CD4-positive, alpha-beta T cell treated with Interferon gamma for 1 hour (primary cell): ENCODE measurements around the gene GPR152.

Source experiments
- DNase-seq: peaks from one replicate; pipeline ENCODE4 v3.0.0-alpha.2; 2020

GPR152 gene

DNA sequence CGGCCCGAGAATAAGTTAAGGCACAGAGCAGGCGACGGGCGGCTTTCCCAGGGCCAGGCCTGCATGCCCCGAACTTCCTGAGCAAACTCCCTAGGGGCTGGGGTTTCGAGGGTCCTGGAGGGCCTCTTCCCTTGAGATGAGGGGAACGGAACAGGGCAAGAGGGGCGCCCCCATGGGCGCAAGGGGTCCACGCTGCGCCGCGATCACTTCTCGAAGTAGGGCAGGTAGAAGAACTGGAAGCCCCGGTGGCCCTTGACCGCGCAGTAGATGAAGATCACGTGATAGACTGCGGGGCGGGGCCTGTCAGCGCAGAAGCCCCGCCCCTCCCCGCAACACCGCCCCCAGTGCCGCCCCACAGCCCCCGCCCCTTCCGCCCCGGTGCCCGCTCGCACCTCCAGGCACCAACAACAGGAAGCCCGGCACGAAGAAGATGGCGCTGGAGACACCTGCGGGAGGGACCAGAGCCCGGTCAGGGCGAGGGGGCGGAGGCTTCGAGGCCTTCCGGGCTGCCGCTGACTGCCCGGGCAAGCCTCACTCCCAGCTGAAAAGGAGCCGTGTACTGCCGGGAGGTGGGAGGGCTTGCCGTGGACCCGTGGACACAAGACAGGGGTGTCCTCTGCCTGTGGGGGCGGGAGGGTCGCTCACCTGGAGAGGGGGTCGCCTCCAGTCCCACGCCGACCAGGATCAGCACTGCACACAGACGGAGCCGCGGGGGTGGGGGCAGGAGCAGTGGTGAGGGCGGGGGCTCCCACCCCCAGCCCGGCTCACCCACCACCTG lies 12.1 kb upstream of the GPR152 start:
- peak; percentile 95 for DNase-seq

DNA sequence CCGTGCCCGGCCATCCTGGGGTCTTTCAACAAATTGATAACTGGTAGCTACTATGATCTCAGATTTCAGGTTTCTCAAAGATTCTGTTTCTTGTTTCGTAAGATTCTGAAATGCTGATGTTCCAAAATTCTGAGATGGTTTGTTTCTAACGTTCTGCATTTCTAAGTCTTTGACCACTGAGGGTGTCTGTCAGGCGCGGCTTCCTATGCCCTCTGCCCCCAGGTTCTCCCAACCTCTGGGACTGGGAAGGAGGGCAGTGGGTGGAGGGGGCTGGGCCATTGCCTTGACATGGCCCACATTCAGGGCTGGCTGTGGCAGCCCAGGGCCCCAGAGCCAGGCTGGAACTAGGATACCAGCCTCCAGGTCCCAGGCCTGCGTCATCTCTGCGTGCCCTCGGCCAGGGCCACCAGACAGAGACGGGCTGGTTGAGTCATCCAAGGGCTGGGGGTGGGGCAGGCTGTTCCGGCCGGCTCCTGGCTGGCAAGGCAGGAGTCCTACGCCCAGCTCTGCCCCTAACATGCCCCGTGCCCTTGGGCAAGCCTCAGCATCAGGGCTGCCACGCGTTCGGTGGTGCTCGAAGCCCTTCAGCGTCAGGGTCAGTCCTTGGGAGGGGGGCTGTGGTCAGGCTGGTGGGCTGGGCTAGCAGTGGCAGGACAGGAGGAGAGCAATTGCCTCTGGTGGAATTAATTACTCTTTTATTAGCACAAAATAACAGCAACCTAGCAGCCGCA lies 11.3 kb upstream of the GPR152 start:
- peak; percentile 68 for DNase-seq

DNA sequence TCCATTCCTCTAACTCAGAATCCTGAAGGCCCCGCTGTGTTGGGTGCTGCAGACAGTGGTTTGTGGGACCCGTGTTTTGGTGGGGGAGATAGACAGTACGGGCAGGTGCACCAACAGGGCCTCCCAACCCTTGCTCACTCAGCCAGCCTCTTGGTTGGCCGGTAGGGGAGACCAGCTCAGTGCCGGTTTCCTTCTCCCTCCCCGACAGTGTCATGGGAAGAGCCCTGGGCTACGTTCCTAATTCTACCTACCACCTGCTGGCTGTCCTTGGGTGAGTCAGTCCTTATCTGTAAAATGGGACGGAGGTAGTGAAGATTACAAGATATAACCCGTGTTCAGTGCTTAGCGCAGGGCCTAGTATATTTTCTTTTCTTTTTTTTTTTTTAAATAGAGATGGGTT lies 10.7 kb upstream of the GPR152 start:
- DNase-seq: no peak

DNA sequence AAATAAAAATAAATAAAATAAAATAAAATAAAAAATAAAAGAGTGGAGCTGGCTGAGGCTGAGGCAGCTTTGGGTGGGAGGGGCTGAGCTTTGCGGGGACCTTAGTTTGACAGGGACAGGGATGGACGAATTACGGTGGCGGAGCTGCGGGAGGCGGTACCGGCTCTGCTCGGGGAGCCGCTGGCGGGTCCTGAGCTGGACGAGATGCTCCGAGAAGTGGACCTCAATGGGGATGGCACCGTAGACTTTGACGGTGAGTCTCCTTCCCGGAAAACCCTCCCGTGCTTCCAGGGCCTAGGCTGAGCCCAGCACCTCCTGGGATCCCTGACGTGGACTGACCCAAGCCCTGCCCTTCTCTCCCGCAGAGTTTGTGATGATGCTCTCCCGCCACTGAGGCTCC lies 5.7 kb upstream of the GPR152 start:
- DNase-seq: no peak

DNA sequence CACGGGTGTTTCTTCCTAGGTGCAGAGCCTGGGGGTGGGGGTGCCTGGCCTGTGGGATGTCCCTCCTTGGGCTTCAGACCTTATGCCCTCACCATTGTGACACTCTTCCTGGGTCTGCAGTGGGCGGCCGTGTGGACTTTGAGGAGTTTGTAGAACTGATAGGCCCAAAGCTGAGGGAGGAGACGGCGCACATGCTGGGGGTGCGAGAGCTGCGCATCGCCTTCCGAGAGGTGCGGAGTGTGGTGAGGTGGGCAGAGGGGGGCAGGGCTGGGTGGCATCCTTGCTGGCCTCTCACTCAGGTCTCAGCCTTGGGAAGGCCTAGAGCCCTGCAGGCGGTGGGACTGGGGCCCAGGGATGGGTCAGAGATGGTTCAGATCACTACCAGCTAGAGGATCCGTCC lies 4.9 kb upstream of the GPR152 start:
- DNase-seq: no peak

DNA sequence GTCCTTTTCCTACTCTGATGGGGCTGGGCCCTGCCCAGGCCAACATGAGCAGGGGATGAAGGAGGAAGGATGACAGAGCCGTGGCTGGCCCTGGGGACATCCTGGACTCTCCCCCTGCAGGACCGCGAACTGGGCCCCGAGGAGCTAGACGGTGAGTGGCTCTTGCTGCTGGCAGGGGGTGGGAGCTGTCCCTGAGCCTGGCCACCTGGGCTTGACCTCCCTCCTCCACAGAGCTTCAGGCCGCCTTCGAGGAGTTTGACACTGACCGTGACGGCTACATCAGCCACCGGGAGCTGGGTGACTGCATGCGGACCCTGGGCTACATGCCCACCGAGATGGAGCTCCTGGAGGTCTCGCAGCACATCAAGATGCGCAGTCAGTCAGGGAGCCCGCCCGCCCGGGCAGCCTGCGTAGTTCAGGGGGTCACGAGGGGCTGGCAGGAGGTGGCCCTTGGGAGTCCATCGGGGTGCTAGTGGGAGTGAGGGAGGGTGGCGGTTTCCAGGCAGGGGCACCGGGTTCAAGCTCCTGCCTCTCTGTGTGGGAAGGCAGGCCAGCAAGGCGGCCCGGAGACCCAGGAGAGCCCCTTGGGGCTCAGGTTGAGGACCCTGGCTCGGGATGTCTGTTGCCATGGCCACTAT lies 3.7 kb upstream of the GPR152 start:
- DNase-seq: no peak

DNA sequence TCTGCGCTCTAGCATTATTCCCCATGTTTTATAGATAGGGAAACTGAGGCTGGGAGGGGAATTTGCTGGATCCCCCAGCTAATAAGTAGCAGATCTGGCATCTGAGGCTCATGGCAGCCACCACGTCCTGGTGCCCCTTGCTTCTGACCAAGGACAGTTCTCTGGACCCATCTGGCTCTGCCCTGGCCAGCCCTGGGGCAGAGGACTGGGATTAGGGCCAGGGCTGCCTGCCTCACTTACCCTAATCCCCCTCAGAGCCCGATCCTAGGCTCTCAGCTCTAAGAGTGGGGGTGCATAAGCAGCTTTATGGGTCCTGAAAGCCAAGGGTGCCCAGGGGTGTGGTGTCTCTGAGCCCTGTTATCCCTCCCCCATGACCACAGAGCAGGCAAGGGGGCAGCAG lies 2.5 kb upstream of the GPR152 start, which contains the start of gene CABP4:
Gene CABP4 (plus strand): TSS at position 301 of the 400 bp plus-strand sequence. CDS start 70 bp downstream, at position 371.
- no peak for DNase-seq

DNA sequence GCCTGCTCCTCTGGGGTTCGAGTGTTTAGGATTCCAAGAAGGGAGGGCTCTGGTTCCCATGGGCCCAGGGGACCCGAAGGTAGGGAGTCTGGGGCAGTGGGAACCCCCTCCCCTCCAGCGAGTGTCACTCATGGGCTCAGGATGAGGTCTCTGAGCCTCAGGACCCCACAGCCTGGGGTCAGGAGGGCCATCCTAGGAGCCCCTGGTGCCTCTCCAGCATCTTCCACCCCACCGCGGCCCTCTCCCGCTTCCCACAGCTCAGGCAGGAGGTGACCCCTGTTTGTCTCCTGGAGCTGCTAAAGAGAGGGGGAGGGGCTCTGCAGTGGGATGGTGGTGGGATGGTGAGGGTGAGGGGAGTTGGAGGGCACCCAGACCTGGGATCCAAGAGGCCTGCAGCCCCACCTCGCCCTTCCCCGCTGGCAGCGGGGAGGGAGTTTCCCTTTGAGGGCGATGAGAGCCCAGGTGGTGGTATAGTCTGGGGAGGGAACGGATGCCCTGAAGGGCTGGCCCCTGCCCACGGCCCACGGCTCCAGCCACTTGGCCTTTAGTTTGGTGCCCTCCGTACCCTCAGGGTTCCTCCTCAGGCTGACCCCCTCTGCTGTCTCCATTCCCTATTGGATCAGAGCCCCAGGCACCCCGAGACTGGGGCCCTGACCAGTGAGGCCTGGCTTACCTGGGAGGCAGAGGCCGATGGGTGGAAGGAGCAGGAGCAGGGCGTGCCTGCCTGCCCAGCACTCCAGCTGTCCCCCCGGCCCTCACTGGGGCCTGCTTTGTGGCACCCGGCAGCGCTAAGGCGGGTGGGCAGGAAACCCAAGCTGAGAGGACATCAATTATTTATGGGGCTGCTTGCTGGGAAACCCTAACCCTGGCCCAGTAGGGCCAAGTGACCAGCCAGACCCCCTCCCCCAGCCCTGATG lies 1.5 kb upstream of the GPR152 start:
- DNase-seq: no peak

DNA sequence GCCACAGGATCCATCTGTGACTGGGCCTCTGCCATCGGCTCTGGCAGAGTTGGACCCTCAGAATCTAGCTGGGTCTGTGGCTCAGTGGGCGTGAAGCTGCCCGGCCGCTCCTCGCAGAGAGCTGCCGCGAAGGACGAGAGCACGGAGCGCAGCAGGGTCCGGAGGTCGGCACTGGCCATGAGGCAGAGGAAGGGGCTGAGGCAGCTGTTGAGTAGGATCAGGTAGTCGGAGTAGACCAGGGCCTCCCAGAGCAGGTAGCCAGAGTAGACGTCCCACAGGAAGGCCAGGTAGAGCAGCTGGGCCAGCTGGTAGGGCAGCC lies 912 bp downstream of the GPR152 start:
- DNase-seq: no peak

DNA sequence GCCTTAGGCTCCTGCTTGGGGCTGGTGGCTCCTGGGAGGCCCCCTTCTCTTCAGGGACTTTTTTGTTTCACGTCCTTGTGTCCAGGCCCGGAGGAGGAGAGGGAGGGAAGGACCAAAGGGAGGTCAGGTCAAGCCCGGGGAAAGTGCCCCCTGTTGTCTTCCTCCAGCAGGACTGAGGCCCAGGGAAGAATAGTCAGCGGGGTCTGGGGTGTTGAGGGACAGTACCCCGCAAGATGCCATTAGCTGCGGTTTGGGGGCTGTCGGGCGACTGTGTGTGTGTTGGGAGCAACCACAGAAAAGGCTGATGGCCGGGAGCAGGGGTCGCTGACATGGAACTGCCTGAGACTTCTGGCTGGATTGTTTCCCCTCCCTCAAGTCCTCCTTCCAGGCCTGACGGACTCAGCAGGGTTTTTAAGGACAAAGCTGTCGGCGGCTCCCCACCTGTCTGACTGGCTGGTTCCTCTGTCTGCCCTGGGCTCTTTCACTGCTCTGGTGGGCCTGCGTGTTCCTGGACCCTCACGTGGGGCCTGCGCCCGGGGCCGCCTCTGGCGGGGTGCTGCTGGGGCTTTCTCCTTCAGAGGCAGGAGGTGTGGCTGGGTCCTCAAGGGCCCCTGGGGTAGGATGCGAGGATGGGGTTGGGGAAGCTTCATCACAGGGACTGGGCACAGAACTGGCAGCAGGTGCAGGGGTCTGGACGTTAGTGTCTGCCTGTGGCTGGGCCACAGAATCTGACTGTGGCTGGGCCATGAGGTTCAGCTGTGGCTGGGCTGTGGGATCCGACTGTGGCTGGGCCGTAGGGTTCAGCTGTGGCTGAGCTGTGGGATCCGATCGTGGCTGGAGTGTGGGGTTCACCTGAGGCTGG lies 1.5 kb downstream of the GPR152 start:
- no peak for DNase-seq

DNA sequence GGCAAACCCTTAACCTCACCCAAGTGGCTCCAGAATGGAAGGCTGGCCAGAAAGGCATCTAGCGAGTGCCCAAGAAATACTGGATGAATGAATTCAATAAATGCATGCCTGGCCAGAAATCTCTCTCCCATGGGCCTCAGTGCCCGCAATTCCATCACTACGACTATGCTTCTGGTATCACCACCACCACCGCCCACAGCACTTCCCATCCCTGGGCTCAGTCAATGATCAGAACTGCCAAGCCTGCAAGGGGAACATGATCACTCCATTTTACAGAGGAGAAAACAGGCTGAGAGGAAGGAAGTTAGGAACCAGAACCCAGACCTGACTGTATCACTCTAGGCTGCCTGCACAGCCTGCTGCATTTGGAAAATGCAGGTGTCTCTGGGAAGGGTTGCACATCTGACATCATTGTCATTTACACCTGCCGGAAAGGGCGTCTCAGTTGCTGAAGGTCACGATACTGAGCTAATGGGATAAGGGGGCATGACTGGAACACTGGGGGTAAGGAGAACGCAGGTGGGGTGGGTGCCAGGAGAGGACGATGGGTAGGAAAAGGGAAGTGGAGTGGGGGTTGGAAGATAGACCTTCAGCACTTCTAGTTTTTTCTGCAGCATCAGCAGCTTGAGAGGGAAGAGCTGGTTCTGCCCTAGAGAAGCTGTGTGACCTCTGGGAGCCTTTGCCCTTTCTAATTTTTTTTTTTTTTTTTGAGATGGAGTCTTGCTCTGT lies 3.2 kb downstream of the GPR152 start:
- DNase-seq: no peak

DNA sequence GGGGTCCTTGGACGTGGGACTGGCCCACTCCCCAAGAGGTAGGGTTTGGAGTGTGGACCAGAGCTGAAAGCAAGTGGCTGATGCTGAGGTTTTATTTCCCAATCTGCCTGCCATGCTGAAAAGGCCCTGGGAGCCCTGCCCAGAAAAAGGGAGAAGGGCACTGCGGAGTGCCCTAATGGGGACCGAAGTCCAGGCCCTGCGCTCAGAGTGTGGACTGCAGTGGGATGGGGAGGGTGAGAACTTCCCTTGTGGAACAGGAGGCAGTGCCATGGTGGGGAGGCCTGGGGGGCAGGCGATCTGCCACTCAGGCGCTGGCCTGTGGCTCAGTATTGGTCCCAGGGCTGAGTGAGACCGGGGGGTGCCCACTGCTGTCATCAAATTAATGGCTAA lies 4.3 kb downstream of the GPR152 start:
- no peak for DNase-seq

DNA sequence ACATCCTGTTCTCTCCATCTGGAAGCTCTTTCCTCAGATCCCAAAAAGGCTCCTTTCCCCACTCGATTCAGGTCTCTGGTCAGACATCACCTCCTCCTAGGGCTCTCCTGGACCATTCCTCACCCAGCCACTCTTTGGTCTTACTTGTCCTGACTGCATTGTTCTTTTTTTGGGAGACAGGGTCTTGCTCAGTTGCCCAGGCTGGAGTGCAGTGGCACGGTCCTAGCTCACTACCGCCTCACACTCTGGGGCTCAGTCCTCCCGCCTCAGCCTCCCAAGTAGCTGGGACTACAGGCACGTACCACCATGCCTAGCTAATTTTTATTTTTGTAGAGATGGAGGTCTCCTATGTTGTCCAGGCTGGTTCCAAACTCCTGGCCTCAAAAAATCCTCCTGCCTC lies 7.0 kb downstream of the GPR152 start:
- no peak for DNase-seq

DNA sequence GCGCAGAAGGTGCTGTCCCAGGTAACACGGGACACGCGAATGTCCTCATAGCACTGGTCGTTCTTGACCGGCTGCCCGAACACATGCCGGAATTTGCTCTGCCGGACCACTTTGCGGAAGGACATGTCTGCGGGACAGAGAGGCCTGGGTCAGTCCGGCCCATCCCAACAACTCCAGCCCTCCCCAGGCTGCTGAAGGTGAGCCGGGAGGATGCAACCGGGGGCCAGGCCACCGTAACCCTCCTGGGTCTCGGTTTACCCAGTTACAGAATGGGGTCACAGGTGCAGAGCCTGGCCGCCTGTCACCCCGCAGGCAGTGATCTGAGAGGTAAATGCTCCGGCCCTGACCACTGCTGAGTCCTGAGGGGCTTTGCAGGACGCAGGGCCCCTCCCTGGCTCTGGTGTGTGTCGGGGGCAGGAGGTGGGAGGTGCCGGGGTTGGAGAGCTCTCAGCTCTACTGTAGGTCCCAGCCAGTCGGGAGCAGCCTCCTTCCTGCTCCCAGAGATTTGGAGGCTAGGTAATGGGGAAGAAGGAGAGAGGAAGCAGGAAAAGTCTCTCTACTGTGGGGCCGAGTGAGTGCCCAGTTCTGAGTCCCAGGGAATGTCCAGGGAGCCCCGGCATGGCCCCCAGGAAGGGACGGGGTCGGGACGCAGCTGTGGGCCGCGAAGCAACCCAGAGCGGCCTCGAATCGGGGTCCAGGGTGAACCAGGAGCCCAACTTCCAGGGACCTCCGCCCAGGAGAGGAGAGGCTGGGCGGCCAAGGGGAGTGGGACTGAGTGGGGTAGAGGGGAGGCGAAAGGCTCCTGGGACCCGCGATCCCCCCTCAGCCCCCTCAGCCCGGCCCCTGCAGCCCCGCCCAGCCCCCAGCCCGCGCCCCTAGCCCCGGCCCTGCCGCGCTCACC lies 9.8 kb downstream of the GPR152 start:
- no peak for DNase-seq

DNA sequence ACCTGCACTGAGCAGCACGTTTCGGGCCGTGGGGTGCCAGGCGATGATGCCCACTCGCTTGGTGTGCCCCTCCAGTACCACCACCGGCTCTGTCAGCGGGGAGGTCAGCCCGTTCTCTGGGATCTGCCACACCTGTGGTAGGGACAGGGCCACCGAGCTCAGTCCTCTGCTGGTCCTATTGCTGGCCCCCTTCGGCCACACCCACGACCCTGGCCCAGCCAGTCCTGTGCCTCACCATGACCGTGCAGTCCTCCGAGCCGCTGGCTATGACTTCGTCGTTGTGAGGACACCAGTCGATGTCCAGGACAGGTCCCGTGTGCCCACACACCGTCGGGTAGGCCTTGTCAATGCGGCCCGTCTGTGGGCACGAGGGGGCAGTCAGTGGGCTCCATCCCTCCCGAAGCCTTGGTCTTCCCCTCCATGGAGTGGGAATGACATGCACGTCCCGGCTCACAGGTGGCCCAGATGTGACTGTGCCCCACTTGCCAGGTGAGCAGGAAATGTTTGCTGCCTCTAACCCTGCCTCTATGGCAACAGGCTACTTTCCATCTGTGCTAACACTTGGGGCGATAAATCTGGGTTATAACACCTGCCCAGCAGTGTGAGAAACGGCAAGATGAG lies 10.7 kb downstream of the GPR152 start:
- peak; percentile 29 for DNase-seq

DNA sequence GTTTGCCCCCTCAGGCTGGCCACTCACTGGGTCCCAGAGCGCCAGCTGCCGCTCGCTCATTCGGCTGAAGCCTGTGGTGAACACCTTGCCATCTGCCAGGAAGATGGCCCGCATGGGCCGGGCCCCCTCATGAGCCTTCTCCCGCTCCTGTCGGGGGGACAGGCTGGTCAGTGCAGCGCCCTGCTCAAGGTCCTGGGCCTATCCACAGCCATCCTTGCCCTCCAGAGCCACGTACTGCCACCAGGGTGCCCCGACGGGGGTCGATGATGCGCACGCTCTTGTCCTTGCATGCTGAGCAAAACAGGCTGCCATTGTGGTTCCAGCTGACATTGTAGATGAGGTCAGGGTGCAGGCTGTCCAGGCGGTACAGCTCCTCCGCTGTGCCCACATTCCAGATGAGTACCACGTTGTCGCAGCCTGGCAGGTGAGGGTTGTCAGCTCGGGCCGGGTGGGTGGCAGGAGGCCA lies 11.4 kb downstream of the GPR152 start:
- no peak for DNase-seq

DNA sequence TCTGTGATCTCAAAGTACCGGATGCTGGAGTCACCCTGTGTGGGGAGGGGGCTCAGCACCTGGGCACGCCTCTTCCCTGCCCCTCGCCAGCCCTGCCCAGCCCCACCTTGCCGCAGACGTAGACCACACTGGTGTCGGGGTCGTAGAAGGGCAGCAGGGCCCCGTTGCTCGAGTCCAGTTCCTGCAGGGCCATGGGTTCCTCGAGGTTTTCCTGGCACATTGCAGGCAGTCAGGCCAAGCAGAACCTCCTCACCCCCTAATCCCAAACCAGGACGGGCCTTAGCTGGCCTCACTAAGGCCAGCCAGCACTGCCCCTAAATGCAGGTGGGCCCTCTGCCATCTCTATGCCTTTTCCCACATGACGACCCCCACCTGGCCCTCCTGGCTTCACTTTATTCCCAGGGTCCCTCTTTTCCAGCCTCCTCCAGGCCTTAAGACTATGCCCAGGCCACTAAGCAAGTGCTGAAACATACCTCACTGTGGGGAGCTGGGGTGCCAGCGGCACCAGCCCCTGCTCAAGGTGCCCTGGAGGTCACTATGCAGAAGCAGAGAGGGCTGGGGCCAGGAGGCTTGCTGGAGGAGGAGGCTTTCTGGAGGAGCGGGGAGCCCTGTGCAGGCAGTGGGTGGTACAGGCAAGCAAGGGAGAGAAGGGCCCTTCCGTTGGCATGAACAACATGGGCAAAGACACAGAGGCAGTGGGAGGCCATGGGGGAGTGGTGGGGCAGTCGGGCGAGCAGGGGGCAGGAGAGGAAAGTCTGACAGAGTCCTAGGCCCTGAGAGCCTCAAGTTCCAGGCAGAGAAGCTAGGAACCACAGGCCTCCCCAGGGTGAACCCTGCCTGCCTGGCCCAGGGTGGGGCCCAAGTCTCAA lies 12.1 kb downstream of the GPR152 start:
- DNase-seq: no peak
